WI38 (cell line): ENCODE data around the gene LRP1B.

Experiments used
- H3K4me3 ChIP-seq: 2 replicates; pipeline ENCODE4 v1.5.1; 2011; ENCODE audit warnings: low read depth, mild to moderate bottlenecking, control low read depth, low read length
- CTCF ChIP-seq: IDR thresholded peaks from 2 replicates; pipeline ENCODE4 v1.5.1; 2012; ENCODE audit warnings: low read depth, mild to moderate bottlenecking, control low read depth, low read length

LRP1B gene

GRCh38 chr2:140185076-140185475 is 1945.7 kb downstream of the LRP1B start:
- no peak for TF ChIP-seq CTCF
- no peak overlapping the region for H3K4me3 ChIP-seq

GRCh38 chr2:140183056-140183765 is 1947.6 kb downstream of the LRP1B start:
- no peak for TF ChIP-seq CTCF
- no peak overlapping the region for H3K4me3 ChIP-seq
